NCI-H1092 (cell line): ENCODE data around the gene CNDP1.
"Not testable (repeated sequence)": the region's sequence is repeated elsewhere in the genome, so short reads cannot be mapped to it uniquely, and the experiment has no call there.

Source experiments
- DNase-seq: peaks from one replicate; lab custom pipeline; 2025; lab: John Stamatoyannopoulos, UW

CNDP1 gene

DNA sequence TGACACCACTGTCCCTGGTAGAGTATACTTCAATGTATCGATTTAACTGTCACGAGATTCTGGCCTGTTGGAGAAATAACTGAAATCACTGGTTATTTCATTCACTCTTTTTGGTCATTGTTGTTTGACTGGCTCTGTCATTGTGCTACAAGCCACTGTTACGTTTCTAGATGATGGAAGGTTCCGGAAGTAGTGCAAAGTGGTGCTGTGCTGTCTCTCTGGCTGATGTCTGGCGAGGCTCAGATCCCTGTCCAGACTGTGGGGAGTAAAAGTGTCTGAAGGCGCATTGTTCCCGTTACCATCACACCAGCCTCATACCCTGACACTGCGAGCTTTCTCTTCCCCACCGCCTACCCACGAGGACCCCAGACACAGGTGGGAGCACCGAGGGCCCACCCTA is 11.7 kb downstream of the CNDP1 start:
- DNase-seq = no peak

DNA sequence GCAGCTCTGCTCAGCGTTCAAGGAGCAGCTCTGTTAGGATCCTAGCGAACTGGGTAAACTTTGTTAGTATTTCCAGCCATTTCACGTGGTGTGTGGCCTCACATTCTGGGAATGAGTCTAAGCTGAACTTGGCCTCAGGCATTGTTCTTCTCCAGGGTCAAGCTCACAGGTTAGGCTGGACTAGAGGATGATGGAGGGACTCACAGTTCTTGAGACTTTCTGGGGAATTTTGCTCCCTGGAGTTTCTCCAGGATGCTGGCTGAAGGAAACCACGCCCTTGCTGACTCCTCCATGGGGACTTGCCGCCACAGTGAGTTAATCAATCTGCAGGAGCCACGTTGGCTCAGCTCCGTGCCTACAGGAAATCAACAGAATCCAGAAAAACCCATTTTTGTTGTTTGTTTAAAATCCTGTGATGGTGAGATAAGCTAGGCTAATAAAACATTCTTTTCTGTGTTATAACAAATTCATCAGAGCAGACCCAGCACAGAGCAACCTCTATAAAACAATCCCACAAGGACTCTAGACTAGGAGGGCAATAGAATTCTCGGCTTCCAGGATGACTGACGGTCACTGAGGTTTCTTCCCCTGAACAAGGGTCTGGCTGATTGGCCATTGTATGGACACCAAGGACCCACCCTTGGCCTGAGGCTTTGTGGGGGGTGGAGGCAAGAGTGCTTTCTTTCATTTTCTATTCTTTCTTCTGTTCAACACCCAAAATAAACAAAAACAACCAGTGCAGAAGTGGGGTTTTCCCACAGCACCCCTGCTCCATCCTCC is 12.6 kb downstream of the CNDP1 start:
- no peak for DNase-seq

DNA sequence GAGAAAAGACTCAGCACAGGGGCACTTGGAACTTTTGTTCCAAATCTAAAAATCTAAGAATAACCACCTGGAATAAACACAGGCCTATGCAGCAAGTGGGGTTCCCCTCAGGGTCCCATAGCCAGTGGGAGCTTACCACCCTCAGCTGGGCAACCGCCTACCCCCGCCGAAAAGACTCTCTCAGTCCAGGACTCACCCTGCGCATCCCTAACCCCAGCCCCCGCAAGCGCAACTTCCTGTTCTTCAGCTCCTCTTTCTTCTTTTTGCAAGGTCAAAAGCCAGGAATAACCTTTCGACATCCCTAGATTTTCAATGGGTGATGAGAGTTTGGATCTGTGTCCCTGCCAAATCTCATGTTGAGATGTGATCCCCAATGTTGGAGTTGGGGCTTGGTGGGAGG is 13.6 kb downstream of the CNDP1 start:
- no peak for DNase-seq

GRCh38 chr18:74549591-74550104 is 15.3 kb downstream of the CNDP1 start:
- DNase-seq = no peak

DNA sequence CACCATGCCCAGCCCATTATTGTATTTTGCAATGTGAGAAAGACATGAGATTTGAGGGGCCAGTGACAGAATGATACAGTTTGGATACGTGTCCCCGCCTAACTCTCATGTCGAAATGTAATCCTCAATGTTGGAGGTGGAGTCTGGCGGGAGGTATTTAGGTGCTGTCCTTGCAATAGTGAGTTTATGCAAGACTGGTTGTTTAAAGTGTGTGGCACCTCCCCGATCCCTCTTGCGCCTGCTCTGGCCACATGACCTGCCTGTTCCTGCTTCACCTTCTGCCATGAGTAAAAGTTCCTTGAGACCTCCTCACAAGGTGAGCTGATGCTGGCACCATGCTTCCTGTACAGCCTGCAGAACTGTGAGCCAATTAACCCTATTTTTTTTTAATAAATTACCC is 16.6 kb downstream of the CNDP1 start:
- DNase-seq = no peak

GRCh38 chr18:74551452-74551851 is 17.2 kb downstream of the CNDP1 start:
- DNase-seq = no peak

GRCh38 chr18:74551936-74552555 is 17.7 kb downstream of the CNDP1 start:
- DNase-seq = peak; percentile 88

GRCh38 chr18:74556126-74556525 is 21.8 kb downstream of the CNDP1 start:
- no peak for DNase-seq

DNA sequence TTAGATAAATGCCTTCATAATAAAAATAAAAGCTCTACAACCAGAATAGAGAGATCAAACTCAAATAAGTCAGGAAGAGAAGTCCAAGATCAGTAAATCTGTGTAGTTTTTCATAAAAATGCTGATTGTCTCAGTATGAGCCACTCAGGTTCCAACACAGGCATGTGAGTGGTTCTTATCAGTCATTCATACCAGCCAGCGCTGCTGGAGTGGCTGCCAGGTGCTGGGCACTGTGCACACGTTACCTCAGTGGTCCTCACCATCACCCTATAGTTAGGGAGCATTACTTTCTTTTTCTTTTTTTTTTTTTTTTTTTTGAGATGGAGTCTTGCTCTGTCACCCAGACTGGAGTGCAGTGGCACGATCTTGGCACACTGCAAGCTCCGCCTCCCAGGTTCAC is 23.8 kb downstream of the CNDP1 start:
- no peak for DNase-seq

DNA sequence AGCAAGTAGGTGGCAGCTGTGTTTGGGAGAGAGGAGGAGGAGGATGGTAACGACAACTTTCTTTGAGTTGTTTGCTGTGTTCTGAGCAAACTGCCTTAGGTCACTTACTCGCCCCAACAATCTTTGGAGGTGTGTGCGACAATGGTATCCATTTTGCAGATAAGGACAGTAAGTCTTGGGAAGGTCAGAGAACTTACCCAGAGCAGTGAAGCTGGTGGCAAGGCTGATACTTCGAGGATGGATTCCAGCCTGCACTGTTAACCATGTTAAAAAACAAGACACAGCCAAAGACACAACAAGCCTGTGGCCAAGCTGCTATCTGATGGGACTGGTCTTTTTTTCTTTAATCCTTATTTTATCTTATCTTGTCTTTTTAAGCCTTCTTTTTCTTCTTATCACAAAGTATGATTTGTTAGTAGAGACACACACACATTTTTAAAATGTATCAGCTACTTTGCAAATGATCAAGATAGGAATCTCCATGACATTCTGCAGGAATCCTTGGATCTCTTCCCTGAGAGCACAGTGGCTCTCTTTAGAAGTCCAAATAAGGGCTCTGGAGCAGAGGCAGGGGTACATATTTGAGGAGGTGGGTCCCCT is 27.9 kb downstream of the CNDP1 start:
- no peak for DNase-seq

DNA sequence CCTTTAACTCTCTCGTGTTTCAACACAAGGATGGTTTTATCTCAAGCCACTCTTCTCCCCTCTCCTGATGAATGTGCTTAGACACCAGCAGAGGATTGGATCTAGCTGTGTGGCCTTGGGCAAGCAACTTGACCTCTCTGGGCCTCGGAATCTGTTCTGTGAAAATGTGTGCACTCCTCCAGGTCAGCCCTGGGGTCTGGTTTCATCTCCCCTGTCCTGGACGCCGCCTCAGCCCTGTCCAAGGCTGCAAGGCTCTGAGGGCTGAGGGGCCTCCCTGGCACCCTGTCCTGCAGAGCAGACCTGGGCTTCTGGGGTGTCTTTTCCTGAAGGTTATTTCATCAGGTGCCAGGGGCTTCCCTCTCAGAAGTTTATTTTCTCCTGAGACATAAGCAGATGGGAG is 28.5 kb downstream of the CNDP1 start:
- DNase-seq = no peak

DNA sequence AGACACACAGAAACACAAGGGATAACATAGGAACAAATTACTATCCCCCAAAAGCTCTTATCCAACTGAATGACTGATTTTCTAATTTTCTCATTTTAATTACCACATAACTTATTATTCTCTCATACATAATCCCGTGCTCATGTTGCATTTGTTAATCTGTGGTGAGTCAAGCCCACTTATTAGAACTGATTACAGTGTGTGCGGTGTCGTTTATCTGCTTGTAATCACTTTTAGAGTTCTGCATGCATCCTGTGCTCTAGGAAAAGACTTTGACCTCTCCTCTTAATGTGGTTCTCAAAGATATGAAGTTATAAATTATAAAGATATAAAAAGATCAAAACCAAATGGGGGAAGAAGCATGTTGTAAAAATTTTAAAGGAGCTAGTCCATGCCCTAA is 29.7 kb downstream of the CNDP1 start:
- no peak for DNase-seq

DNA sequence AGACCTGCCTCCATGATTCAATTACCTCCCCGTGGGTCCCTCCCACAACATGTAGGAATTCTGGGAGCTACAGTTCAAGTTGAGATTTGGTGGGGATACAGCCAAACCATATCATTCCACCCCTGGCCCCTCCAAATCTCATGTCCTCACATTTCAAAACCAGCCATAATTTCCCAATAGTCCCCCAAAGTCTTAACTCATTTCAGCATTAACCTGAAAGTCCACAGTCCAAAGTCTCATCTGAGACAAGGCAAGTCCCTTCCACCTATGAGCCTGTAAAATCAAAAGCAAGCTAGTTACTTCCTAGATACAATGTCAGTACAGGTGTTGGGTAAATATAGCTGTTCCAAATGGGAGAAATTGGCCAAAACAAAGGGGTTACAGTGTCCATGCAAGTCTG is 30.9 kb downstream of the CNDP1 start:
- not testable (repeated sequence) for DNase-seq

- not testable (repeated sequence) for DNase-seq
These were observed 31.7 kb downstream of the CNDP1 start for GRCh38 chr18:74565993-74566392.

DNA sequence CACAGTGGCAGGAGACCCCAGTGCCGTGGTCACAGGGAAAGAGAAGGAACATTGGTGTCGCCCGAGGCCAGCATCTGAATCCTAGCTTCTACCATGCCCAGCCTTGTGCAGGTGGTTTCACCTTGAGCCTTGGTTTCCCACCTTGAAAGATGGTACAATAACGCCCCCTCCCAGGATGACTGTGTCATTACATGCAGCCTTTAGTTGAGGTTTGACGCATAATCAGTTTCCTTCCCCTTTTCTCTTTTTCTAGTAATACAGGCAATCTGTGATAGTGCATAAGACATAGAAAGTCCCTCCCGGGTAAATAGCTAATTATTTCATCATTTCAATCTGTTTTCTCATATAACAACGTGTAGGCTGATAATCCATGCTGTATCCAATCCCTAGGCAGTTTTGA is 33.5 kb downstream of the CNDP1 start:
- DNase-seq = no peak

- DNase-seq = no peak
These were observed 35.1 kb downstream of the CNDP1 start for GRCh38 chr18:74569401-74569800.

DNA sequence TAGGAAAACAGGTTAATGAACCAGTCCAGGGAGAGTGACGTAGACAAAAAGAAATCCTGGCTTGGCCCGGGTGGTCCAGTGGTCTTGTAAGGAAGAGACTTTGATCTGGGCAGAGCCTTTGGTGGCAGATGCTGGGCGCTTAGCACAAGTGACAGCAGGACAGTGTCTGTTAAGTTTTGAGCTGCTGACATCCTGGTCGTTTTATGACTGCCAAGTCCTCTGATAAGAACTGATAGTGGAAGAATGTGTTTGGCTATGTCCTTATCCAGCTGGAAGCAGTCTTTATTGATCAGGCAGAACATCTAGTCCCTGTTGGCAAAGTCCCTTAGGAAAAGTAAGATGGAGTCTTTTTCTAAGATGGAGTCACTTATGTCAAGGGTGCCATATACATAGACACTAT is 36.0 kb downstream of the CNDP1 start:
- no peak for DNase-seq

- DNase-seq = no peak
These were observed 37.8 kb downstream of the CNDP1 start for GRCh38 chr18:74571895-74572680.

- no peak for DNase-seq
These were observed 38.8 kb downstream of the CNDP1 start for GRCh38 chr18:74573053-74573452.

GRCh38 chr18:74574916-74575315 is 40.6 kb downstream of the CNDP1 start:
- DNase-seq = no peak

- DNase-seq = no peak
These were observed 42.7 kb downstream of the CNDP1 start for GRCh38 chr18:74577019-74577418.

GRCh38 chr18:74579496-74580065 is 45.3 kb downstream of the CNDP1 start:
- no peak for DNase-seq
